ENCODE measurements around the gene IFITM5.

Gene IFITM5

DNA sequence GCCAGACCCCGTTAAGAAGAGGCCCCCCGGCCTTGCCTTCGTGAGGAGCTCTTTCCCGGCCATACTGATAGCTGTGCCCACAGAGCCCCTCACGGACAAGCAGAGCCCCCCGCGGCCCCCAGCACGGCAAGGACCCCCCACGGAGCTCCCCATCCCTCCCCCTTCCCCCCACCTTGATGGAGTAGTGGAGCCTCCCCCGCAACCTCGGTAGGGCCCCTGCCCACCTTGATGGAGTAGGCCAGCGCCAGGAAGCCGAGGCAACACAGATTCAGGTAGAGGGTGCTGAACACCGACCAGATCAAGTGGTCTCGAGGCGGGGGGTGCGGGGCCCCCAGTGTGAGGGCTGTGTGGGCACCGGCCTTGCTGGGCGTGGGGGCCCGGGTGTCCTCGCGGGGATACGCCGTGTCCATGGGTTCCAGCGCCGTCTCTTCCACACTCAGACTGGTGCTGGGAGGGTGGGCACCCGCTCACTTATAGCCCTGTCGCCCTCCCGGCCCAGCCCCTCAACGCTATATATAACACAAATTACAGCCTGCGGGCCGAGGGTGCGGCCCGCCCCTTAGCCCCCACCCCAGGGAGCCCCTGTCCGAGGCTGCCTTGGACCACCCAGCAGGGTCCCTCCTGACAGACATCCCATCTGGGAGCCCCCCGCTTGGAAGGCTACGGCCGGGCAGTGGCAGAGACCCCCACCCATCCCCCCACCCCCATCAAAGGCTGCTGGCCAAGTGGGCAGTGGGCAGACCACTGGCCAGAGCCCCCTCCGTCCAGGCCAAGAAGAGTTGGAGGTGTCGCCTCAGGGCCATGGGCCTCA is at the start of gene IFITM5:
TSS of gene IFITM5 (minus strand) at position 446 of the 811 bp plus-strand sequence. CDS start at position 410, 36 bp downstream.
- CTCF ChIA-PET, result no interaction called here
- POLR2A ChIA-PET, result no interaction called here
- TF ChIP-seq FOXA1 (IDR thresholded peaks at IDR 0.05), result no peak
- TF ChIP-seq HDGF (IDR thresholded peaks at IDR 0.05; ENCODE audit: borderline replicate concordance), result no peak
- TF ChIP-seq FOXK2 (IDR thresholded peaks at IDR 0.05), result no peak
- TF ChIP-seq SUZ12 (IDR thresholded peaks at IDR 0.05), result no peak
- no peak for TF ChIP-seq ELF4 (IDR thresholded peaks at IDR 0.05)
- no peak for TF ChIP-seq ARNT (IDR thresholded peaks at IDR 0.05)

GRCh38 chr11:346529-346928 is 47.2 kb upstream of the IFITM5 start:
- no peak for DNase-seq (ENCODE audit: extremely low spot score)
- ChIA-PET CTCF (no interaction called here), POLR2A (no interaction called here)
- TF ChIP-seq HDGF (IDR thresholded peaks at IDR 0.05; ENCODE audit: borderline replicate concordance) (no peak), FOXK2 (IDR thresholded peaks at IDR 0.05) (no peak)

More for the DNA sequence above, at the start of gene IFITM5:
- DNase-seq (ENCODE audit: extremely low spot score), result no peak

DNA sequence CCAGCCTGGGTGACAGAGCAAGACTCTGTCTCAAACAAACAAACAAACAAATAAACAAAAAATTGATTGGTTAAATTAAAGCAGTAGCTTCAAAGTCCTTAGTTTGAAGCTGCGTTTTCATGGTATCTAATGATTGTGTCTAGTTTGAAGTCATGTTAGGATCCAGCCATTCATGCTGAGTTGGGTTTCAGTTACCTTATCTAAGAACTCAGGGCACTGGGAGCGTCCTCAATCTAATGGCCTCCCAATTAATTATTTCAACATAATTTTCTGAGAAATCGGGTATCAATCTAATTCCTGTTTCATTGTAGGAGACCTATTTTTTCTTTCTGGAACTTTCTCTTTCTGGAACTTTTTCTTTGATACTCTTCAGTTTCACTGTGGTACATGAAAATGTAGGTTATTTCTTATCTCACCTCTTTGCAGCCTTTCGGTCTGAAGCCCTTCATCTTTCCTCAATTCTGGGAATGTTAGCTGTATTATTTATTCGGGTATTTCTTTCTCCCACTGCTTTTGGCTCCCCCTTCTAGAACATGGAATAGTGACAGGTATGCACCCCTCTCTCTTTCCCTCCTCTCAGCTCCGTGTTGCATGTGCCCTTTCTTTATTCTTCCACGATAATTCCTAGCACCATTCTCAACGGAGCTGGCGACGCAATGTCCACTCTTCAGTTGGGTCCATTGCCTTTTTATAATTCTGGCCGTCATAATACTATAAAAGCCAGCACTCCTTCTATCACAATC is 45.7 kb upstream of the IFITM5 start:
- POLR2A ChIA-PET, result no interaction called here
- CTCF ChIA-PET, result no interaction called here
- TF ChIP-seq ZNF384 (IDR thresholded peaks at IDR 0.05) (no peak), ARNT (IDR thresholded peaks at IDR 0.05) (no peak), NFRKB (IDR thresholded peaks at IDR 0.05) (no peak), FOXM1 (IDR thresholded peaks at IDR 0.05; ENCODE audit: borderline replicate concordance) (no peak), SP1 (IDR thresholded peaks at IDR 0.05) (no peak), SUZ12 (IDR thresholded peaks at IDR 0.05) (no peak), CTBP1 (IDR thresholded peaks at IDR 0.05; ENCODE audit: borderline replicate concordance) (no peak), HDGF (IDR thresholded peaks at IDR 0.05; ENCODE audit: borderline replicate concordance) (no peak), TARDBP (IDR thresholded peaks at IDR 0.05) (no peak), PKNOX1 (IDR thresholded peaks at IDR 0.05) (no peak)
- DNase-seq (ENCODE audit: extremely low spot score), result no peak

GRCh38 chr11:342328-342727 is 43.0 kb upstream of the IFITM5 start:
- DNase-seq (ENCODE audit: extremely low spot score), result no peak
- TF ChIP-seq BHLHE40 (IDR thresholded peaks at IDR 0.05; ENCODE audit: borderline replicate concordance) (no peak), ELF4 (IDR thresholded peaks at IDR 0.05) (no peak), SUZ12 (IDR thresholded peaks at IDR 0.05) (no peak), NFRKB (IDR thresholded peaks at IDR 0.05) (no peak), L3MBTL2 (conservative IDR thresholded peaks at IDR 0.05) (no peak), PKNOX1 (IDR thresholded peaks at IDR 0.05) (no peak)
- ChIA-PET POLR2A (no interaction called here), CTCF (no interaction called here)

DNA sequence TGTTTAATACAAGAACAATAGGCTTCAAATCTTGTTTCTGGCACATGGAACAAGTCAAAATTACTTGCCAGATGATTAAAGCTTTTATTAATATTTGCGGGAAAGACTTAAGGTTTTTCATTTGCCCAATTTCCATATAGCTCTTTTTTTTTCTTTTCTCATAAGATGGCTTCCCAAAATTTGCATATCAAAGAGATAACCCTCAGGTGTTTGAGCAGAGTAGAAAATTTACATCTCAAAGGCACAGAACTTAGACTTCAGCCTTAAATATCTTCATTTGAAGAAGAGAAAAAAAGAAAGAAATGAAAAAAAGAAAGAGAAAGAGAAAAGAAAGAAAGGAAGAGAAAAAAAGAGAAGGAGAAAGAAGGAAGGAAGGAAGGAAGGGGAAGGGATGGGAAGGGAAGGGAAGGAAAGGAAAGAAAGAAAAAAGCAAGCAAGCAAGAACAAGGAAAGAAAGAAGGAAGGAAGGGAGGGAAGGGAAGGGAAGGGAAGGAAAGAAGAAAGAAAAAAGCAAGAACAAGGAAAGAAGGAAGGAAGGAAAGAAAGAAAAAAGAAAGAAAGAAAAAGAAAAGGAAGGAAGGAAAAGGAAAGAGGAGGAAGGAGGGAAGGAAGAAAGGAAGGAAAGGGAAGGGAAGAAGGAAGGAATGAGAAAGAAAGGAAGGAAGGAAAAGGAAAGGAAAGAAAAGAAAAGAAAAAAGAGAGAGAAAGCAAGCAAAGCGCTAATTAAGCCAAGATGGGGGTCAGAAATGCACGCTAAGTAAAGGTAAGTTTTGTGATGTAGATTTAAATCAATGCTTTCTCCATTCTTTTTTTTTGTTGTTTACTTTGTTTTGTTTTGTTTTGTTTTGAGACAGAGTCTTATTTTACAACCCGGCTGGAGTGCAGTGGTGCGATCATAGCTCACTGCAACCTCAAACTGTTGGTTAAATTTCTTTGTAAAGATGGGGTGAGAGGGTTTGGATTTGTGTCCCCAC is 41.5 kb upstream of the IFITM5 start:
- no peak for DNase-seq (ENCODE audit: extremely low spot score)
- ChIA-PET CTCF (interaction anchor here (0.8 to 1.4 kb wide), 3 partner anchors 14 to 90 kb away, joined by 3 to 4 read pairs (median 4); no protein-coding TSS in a partner anchor), POLR2A (interaction anchor here (1.4 kb wide), 1 partner anchor 108 kb away, joined by 3 read pairs; no protein-coding TSS in a partner anchor)
- no peak for TF ChIP-seq TARDBP (IDR thresholded peaks at IDR 0.05)
- TF ChIP-seq LEF1 (IDR thresholded peaks at IDR 0.05; ENCODE audit: borderline replicate concordance), result no peak
- TF ChIP-seq HDGF (IDR thresholded peaks at IDR 0.05; ENCODE audit: borderline replicate concordance), result no peak
- TF ChIP-seq ELF4 (IDR thresholded peaks at IDR 0.05), result no peak
- TF ChIP-seq SP1 (IDR thresholded peaks at IDR 0.05), result no peak
- TF ChIP-seq SUZ12 (IDR thresholded peaks at IDR 0.05), result no peak
- TF ChIP-seq PKNOX1 (IDR thresholded peaks at IDR 0.05), result no peak
- TF ChIP-seq FOXK2 (IDR thresholded peaks at IDR 0.05), result no peak
- no peak for TF ChIP-seq BHLHE40 (IDR thresholded peaks at IDR 0.05; ENCODE audit: borderline replicate concordance)
- no peak for TF ChIP-seq L3MBTL2 (conservative IDR thresholded peaks at IDR 0.05)
- no peak for TF ChIP-seq ZNF384 (IDR thresholded peaks at IDR 0.05)
- TF ChIP-seq CTBP1 (IDR thresholded peaks at IDR 0.05; ENCODE audit: borderline replicate concordance), result no peak

GRCh38 chr11:339963-340362 is 40.6 kb upstream of the IFITM5 start:
- TF ChIP-seq L3MBTL2 (conservative IDR thresholded peaks at IDR 0.05) (no peak), FOXM1 (IDR thresholded peaks at IDR 0.05; ENCODE audit: borderline replicate concordance) (no peak), BHLHE40 (IDR thresholded peaks at IDR 0.05; ENCODE audit: borderline replicate concordance) (no peak), TARDBP (IDR thresholded peaks at IDR 0.05) (no peak), HDGF (IDR thresholded peaks at IDR 0.05; ENCODE audit: borderline replicate concordance) (no peak), PKNOX1 (IDR thresholded peaks at IDR 0.05) (no peak), SUZ12 (IDR thresholded peaks at IDR 0.05) (no peak), NFRKB (IDR thresholded peaks at IDR 0.05) (no peak), FOXK2 (IDR thresholded peaks at IDR 0.05) (no peak), ELF4 (IDR thresholded peaks at IDR 0.05) (no peak), LEF1 (IDR thresholded peaks at IDR 0.05; ENCODE audit: borderline replicate concordance) (no peak), FOXA1 (IDR thresholded peaks at IDR 0.05) (no peak), ARNT (IDR thresholded peaks at IDR 0.05) (no peak), CTBP1 (IDR thresholded peaks at IDR 0.05; ENCODE audit: borderline replicate concordance) (no peak), ZNF384 (IDR thresholded peaks at IDR 0.05) (no peak)
- ChIA-PET CTCF (interaction anchor here (0.8 to 1.4 kb wide), 3 partner anchors 15 to 89 kb away, joined by 3 to 4 read pairs (median 4); no protein-coding TSS in a partner anchor), POLR2A (interaction anchor here (1.0 to 1.4 kb wide), 2 partner anchors 9 to 109 kb away, joined by 3 read pairs; no protein-coding TSS in a partner anchor)
- DNase-seq (ENCODE audit: extremely low spot score), result no peak

Measured in HEK293T (cell line).